Measurements from ENCODE around the gene ERBIN. TPM values are rescaled to one million over a fixed set of nuclear protein-coding genes. Genes with fewer than 3 reads are reported as not detected.

Gene ERBIN
- total RNA-seq, 1 experiment from 2014 or later, result 47.2 TPM

DNA sequence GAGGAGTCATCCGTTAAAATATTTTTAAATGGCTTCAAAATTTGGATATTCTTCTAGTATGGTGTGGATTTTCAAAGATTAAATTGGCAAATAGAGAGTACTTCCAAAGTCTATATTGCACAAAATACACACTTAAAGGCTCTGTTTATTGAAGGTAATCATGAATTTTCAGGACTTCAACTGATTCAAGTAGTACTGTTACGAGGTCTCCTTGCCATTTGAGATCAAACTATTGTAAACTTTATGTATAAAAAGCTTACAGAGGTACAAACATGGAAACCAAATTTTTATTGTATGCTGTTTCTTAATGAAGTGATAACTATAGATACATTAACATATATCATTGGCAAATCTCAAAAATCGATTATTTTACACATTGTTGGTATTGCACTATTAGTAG, 2.5 kb downstream of the ERBIN start:
- BruUV-seq (replicated peaks), result no TSS peak
- DNase-seq, result no peak
- Mint-ChIP-seq H3K4me3 (ENCODE audit: unreplicated experiment) (peak overlapping the region; percentile 84), H3K36me3 (ENCODE audit: insufficient read depth, unreplicated experiment) (peaks cover 33% of the 10 kb centered on the region), H3K27ac (ENCODE audit: unreplicated experiment) (no peak overlapping the region), H3K27me3 (ENCODE audit: insufficient read depth, unreplicated experiment) (no peaks in the 10 kb centered on the region), H3K9me3 (ENCODE audit: unreplicated experiment) (no peaks in the 10 kb centered on the region), H3K4me1 (ENCODE audit: low read depth, unreplicated experiment) (peaks cover 15% of the 10 kb centered on the region)
- Histone ChIP-seq H3K27me3 (replicated peaks; ENCODE audit: control insufficient read depth, insufficient read depth, low read length) (no peaks in the 10 kb centered on the region), H3K4me3 (ENCODE audit: low read depth, low read length) (no peak overlapping the region), H3K9me3 (no peaks in the 10 kb centered on the region), H3K36me3 (ENCODE audit: control insufficient read depth, insufficient read depth, low read length) (no peaks in the 10 kb centered on the region), H3K4me1 (peaks cover 21% of the 10 kb centered on the region)
- TF ChIP-seq, protein P1, sequence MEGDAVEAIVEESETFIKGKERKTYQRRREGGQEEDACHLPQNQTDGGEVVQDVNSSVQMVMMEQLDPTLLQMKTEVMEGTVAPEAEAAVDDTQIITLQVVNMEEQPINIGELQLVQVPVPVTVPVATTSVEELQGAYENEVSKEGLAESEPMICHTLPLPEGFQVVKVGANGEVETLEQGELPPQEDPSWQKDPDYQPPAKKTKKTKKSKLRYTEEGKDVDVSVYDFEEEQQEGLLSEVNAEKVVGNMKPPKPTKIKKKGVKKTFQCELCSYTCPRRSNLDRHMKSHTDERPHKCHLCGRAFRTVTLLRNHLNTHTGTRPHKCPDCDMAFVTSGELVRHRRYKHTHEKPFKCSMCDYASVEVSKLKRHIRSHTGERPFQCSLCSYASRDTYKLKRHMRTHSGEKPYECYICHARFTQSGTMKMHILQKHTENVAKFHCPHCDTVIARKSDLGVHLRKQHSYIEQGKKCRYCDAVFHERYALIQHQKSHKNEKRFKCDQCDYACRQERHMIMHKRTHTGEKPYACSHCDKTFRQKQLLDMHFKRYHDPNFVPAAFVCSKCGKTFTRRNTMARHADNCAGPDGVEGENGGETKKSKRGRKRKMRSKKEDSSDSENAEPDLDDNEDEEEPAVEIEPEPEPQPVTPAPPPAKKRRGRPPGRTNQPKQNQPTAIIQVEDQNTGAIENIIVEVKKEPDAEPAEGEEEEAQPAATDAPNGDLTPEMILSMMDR (IDR thresholded peaks at IDR 0.05; ENCODE audit: insufficient read depth in 1 of 2, low read depth in 1 of 2, low read length in 1 of 2, severe bottlenecking in 1 of 2, unreplicated experiment in 1 of 2), result no peak
- ChIA-PET POLR2A (no interaction called here), CTCF (no interaction called here)
- intact Hi-C loops (cut with micrococcal nuclease; ENCODE audit: unreplicated experiment), result no loop called here

DNA sequence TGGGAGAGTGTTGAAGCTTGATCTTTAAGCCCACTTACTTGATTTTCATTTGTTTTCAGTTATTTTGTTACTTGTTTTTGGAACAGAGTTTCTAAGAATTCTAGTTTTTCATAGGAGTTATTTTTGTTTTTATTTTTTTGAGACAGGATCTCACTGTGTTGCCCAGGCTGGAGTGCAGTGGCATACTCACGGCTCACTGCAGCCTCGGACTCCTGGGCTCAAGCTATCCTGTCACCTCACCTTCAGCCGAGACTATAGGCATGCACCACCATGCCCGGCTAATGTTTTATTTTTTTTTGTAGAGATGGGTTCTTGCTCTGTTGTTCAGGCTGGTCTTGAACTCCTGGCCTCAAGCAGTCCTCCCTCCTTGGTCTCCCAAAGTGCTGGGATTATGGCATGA, 6.3 kb downstream of the ERBIN start:
- no peak for DNase-seq
- Mint-ChIP-seq H3K36me3 (ENCODE audit: insufficient read depth, unreplicated experiment) (peaks cover 24% of the 10 kb centered on the region), H3K4me1 (ENCODE audit: low read depth, unreplicated experiment) (peaks cover 26% of the 10 kb centered on the region), H3K9me3 (ENCODE audit: unreplicated experiment) (no peaks in the 10 kb centered on the region), H3K27ac (ENCODE audit: unreplicated experiment) (no peak overlapping the region), H3K4me3 (ENCODE audit: unreplicated experiment) (no peak overlapping the region), H3K27me3 (ENCODE audit: insufficient read depth, unreplicated experiment) (no peaks in the 10 kb centered on the region)
- TF ChIP-seq, protein P1 (IDR thresholded peaks at IDR 0.05; ENCODE audit: insufficient read depth in 1 of 2, low read depth in 1 of 2, low read length in 1 of 2, severe bottlenecking in 1 of 2, unreplicated experiment in 1 of 2), result no peak
- intact Hi-C loops (cut with micrococcal nuclease; ENCODE audit: unreplicated experiment), result no loop called here
- POLR2A ChIA-PET, result no interaction called here
- CTCF ChIA-PET, result no interaction called here
- H3K9me3 ChIP-seq, result no peaks in the 10 kb centered on the region
- H3K36me3 ChIP-seq (ENCODE audit: control insufficient read depth, insufficient read depth, low read length), result no peaks in the 10 kb centered on the region
- no peak overlapping the region for H3K4me3 ChIP-seq (ENCODE audit: low read depth, low read length)
- H3K27me3 ChIP-seq (replicated peaks; ENCODE audit: control insufficient read depth, insufficient read depth, low read length), result no peaks in the 10 kb centered on the region
- no TSS peak for BruUV-seq (replicated peaks)
- peaks cover 18% of the 10 kb centered on the region for H3K4me1 ChIP-seq

DNA sequence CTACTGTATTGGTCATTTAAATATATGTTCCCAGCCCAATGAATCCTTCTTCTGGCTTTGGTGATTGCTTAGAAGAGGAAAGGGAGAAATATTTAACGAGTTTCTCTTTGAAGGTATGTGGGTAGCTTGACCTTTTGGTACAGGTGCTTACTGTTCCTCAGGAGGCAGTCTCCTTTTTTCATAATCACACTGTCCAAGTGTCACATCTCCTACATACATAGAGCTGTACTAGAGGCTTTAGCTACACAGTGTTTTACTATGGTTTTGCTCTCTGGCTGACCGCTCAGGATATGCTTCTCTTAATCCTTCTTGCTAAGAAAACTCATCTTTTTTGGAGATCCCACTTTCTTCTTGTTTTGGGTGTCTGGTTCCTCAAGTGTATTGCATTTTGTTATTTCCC, 6.9 kb downstream of the ERBIN start:
- H3K9me3 ChIP-seq, result no peaks in the 10 kb centered on the region
- peaks cover 28% of the 10 kb centered on the region for H3K36me3 Mint-ChIP-seq (ENCODE audit: insufficient read depth, unreplicated experiment)
- DNase-seq, result no peak
- no peak overlapping the region for H3K4me3 ChIP-seq (ENCODE audit: low read depth, low read length)
- no peaks in the 10 kb centered on the region for H3K27me3 ChIP-seq (replicated peaks; ENCODE audit: control insufficient read depth, insufficient read depth, low read length)
- no peak overlapping the region for H3K27ac Mint-ChIP-seq (ENCODE audit: unreplicated experiment)
- no peaks in the 10 kb centered on the region for H3K27me3 Mint-ChIP-seq (ENCODE audit: insufficient read depth, unreplicated experiment)
- peaks cover 26% of the 10 kb centered on the region for H3K4me1 Mint-ChIP-seq (ENCODE audit: low read depth, unreplicated experiment)
- POLR2A ChIA-PET, result no interaction called here
- no TSS peak for BruUV-seq (replicated peaks)
- H3K4me3 Mint-ChIP-seq (ENCODE audit: unreplicated experiment), result no peak overlapping the region
- intact Hi-C loops (cut with micrococcal nuclease; ENCODE audit: unreplicated experiment), result no loop called here
- H3K4me1 ChIP-seq, result peaks cover 17% of the 10 kb centered on the region
- TF ChIP-seq, protein P1 (IDR thresholded peaks at IDR 0.05; ENCODE audit: insufficient read depth in 1 of 2, low read depth in 1 of 2, low read length in 1 of 2, severe bottlenecking in 1 of 2, unreplicated experiment in 1 of 2), result no peak
- CTCF ChIA-PET, result no interaction called here
- no peaks in the 10 kb centered on the region for H3K9me3 Mint-ChIP-seq (ENCODE audit: unreplicated experiment)
- no peaks in the 10 kb centered on the region for H3K36me3 ChIP-seq (ENCODE audit: control insufficient read depth, insufficient read depth, low read length)

All from Caco-2 (cell line).